GM12892 (cell line): Measurements from ENCODE around the gene CDH16.

Experiments
- POLR2A ChIP-seq: IDR thresholded peaks from 2 replicates; pipeline ENCODE4 v1.6.1; 2011; ENCODE audit warnings: low read depth, low read length, control low read depth
- POLR2AphosphoS5 ChIP-seq: IDR thresholded peaks from 2 replicates; pipeline ENCODE4 v1.6.1; 2011; ENCODE audit warnings: low read depth, low read length, control low read depth

DNA sequence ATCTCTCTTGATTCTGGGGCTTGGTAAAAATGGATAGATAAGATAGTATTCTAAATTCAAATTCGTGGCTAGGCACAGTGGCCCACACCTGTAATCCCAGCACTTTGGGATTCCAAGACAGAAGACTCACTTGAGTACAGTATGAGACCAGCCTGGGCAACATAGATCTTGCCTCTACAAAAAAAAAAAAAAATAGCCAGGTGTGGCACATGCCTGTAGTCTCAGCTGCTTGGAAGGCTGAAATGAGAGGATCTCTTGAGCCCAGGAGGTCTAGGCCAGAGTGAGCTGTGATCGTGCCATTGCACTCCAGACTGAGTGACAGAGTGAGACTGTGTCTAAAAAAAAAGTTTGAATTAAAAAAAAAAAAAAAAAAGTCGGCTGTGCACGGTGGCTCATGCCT, 29.1 kb downstream of the CDH16 start:
- no peak for TF ChIP-seq POLR2AphosphoS5
- TF ChIP-seq POLR2A = no peak
